GM18861 (cell line): ENCODE data around the gene KDELR1.
"Not testable (repeated sequence)": the region's sequence is repeated elsewhere in the genome, so short reads cannot be mapped to it uniquely, and the experiment has no call there.

Experiments used
- ATAC-seq: cut with Tn5 transposase; IDR thresholded peaks from one replicate; pipeline ENCODE4 v1.9.1; 2021; ENCODE audit not compliant: unreplicated experiment

KDELR1 gene

GRCh38 chr19:48371771-48372170 is 19.6 kb downstream of the KDELR1 start:
- ATAC-seq: not testable (repeated sequence)

- ATAC-seq: no peak
Observed at GRCh38 chr19:48371367-48371766, 20.0 kb downstream of the KDELR1 start.

GRCh38 chr19:48370955-48371354 is 20.4 kb downstream of the KDELR1 start:
- ATAC-seq: no peak

- ATAC-seq: no peak
Observed at GRCh38 chr19:48368936-48369335, 22.4 kb downstream of the KDELR1 start.

DNA sequence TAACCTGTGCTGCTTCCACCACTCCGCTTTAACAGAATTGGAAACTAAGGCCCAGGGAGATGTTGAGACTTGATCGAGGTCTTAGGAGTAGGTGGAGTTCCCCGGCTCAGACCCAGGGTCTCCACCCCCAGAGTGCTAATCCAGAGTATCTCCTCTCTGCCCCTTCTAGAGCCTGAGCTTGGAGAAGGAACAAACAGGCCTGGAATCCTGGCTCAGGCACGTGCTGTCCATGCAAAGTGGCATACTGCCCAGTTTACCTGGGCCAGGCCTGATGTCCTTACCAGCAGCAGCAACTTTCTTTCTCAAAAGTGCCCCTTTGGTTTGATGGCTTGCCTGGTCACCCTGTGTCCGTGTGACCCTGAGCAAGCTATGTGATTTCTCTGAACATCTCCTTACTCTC is 23.5 kb downstream of the KDELR1 start:
- ATAC-seq: no peak

DNA sequence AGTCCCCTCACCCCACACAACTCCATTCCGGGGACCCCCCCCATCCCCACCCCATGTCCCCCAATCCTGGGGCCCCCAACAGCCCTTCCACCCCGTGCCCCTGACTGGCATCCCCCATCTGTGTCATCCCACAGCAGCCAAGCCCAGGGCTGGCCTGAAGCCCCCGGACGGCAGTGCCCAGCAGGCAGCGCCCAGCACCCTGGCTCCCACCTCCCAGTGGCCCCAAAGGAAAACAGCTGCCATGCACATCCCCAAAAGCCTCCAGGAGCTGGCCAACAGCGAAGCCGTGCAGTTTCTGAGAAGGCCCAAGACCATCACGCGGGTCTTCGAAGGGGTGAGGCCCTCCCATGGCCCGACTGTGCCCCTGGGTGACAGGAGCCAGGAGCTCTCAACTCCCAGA is 25.7 kb downstream of the KDELR1 start:
- no peak for ATAC-seq

GRCh38 chr19:48364598-48365348 is 26.6 kb downstream of the KDELR1 start:
- no peak for ATAC-seq

DNA sequence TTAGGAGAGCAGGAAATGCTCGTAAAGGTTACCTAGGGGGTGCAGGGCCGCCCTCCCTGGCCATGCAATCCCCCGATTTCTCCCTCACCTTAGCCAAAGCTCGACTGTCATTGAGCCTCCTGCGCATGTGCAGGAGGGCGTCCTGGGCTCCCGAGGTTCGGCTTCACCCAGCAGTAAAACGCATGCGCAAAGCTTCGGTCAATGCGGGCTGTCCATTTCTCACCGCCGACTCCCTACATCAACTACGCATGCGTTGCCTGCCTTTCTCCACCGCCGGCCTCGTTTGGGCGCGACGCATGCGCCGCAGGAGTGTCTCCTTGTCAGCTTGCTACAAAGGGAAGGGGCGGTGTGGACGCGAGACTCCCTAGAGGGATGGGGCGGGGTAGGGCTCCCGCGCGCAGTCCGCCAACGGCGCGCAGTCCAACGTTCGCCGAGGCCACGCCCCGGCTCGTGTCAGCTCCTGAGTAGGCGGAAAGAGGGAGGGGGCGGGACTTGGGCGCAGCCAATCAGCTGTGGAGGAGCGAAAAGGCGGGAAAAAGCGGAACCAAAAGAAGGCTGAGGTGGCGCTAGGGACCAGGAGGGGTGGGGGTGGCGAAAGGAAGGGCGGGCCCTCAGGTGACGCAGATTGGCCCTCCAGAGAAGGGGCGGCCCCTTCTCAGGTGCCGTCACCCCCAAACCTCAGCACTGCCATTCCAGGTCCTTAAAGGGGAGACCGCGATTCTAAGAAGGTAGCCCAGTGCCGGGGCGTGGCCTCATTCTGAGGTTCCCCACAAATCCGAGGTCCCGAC is 27.3 kb downstream of the KDELR1 start, which contains the start of the genes SYNGR4 and TMEM143:
TSS of gene SYNGR4 (plus strand) at position 558 of the 788 bp plus-strand sequence. CDS start 1,476 bp downstream, outside the sequence.
TSS of gene TMEM143 (minus strand) at position 131 of the 788 bp plus-strand sequence. CDS start at position 111, 20 bp downstream.
- peak; percentile 70 for ATAC-seq

GRCh38 chr19:48363500-48363809 is 27.9 kb downstream of the KDELR1 start:
- ATAC-seq: no peak

DNA sequence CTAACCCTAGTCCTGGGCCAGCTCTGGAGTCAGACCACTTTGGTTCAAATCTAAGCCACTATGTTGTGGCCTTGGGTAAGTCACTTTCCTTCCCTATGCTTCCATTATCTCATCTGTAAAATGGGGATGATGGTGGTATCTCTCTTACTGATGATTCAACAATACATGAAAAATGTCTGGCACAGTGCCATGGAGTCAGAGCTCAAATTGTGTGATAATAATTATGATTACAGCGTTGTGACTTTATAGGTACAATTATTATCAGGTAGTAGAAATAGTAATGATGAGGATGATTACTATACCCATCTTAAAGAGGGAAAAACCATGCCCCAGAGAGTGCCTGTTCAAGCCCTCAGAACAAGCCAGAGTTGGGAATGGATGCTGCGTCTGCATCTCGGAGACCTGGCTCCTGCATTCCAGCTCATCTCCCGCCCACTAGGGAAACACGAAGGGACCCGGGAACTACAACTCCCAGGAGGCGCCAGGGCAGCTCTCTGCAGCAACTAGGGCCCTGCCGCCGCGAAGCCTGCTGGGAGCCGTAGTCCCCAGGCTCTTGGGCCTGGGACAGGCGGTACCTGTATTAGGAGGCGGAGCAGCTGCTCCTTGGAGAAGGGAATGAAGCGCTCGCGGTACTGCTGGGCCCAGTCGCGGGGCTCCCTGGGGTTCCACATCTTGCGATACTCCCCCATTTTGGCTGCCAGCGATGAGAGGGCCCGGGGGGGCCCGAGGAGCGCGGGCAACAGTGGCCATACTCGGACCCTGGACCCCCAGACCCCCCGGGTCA is 28.4 kb downstream of the KDELR1 start:
- ATAC-seq: peak; percentile 39

DNA sequence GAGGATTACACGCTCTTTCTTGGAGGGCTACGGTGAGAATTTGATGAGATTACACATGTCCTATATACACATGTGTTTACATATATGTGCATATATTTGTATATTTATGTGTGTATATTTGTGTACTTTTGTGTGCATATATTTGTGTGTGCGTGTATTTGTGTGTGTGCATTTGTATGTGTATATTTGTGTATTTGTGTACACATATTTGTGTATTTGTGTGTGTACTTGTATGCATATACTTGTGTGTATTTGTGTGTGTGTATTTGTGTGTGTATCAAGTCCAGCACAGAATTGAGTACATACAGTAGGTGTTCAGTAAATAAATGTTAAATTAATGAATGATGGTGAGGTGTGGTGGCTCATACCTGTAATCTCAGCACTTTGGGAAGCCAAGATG is 29.4 kb downstream of the KDELR1 start:
- no peak for ATAC-seq

GRCh38 chr19:48359123-48359522 is 32.2 kb downstream of the KDELR1 start:
- ATAC-seq: no peak

DNA sequence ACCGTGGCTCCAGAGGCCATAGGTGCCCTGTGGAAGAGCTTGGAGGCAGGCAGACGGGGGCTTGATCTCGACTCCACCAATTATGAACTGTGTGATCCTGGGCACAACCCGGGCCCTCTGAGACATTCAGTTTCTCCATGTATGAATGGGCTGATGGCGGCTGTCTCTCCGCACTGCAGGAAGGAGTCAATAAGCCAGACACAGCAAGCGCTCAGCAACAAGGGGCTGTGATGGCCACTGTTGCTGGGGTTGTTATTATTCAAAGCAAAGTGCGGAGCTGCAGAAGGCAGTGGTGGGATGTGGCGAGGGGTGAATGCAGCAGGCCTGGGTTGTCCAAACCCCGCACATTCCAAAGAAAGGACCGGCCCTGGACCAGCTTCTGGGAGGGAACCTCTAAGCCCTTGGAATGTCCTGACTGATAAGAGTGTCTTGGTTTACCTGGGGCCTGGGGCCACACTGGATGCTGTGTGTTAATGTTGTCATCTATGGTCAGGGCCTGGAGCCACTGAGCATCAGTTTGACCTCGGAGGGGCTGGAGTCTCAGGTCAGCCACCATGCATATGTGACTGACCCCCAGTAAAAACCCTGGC is 35.9 kb downstream of the KDELR1 start:
- ATAC-seq: no peak

DNA sequence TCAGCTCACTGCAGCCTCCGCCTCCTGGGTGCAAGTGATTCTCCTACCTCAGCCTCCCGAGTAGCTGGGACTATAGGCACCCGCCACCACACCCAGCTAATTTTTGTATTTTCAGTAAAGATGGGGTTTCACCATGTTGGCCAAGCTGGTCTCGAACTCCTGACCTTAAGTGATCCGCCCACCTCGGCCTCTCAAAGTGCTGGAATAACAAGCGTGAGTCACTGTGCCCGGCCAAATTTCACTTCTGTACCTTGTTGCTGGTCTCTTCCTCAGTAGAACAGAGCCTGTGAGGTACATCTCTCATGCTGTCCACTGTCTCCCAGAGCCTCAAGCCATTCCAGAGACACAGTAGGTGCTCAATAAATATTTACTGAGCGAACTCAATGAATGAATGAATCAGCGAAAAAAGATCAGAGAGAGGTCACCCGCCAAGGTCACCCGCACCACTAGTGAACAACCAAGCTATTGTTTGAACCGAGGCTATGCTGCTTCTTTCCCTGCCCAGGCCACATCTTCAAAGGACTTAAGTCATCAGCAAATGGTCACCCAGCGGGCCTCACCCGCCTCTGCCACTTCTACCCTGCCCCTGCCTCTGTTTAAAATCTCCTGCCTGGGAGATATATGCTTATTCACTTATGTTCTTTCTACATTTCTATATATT is 36.9 kb downstream of the KDELR1 start:
- no peak for ATAC-seq

GRCh38 chr19:48353677-48354076 is 37.7 kb downstream of the KDELR1 start:
- ATAC-seq: no peak

- ATAC-seq: no peak
Observed at GRCh38 chr19:48351341-48351752, 40.0 kb downstream of the KDELR1 start.

- ATAC-seq: no peak
Observed at GRCh38 chr19:48350856-48351255, 40.5 kb downstream of the KDELR1 start.

- ATAC-seq: no peak
Observed at GRCh38 chr19:48348737-48349136, 42.6 kb downstream of the KDELR1 start.

GRCh38 chr19:48348045-48348444 is 43.3 kb downstream of the KDELR1 start:
- no peak for ATAC-seq

- no peak for ATAC-seq
Observed at GRCh38 chr19:48346191-48346590, 45.2 kb downstream of the KDELR1 start.

DNA sequence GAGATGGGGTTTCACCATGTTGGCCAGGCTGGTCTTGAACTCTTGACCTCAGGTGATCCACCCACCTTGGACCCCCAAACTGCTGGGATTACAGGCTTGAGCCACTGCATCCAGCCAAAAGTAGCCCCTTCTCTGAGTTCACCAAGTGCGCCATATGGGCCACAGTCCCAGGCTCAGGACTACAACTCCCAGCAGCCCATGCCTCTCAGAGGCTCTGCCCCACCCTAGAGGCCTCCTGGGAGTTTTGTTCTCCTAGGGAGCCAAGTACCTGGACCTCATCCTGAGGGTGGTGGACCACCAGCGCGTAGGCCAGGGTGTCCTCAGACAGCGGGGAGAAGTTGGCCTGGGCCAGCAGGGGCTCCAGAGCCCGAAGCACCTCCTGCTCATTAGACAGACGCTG is 46.5 kb downstream of the KDELR1 start:
- no peak for ATAC-seq
